Thoracic aorta (tissue), 2 donors: ENCODE measurements around the gene RBBP5. TPM values are rescaled to one million over a fixed set of nuclear protein-coding genes. Genes with fewer than 3 reads are reported as not detected.
A peak's percentile ranks its signal among the peaks of the same experiment; 100 is the strongest.

Experiments
- ATAC-seq: fragments of 150-250 bp; one replicate; pipeline ENCODE4 v1.8.0; 2017; ENCODE audit warnings: low read depth; ENCODE audit not compliant: insufficient number of reproducible peaks, low FRiP score
- DNase-seq: peaks from one replicate; pipeline ENCODE4 v3.0.0-alpha.2; 2020; ENCODE audit warnings: low spot score
- H3K27ac ChIP-seq, 2 donors: fragments of 200-600 bp; sonication (generic); 1 replicate in 1 of 2; 2 replicates in 1 of 2; pipeline ENCODE4 v1.5.1; 2016; ENCODE audit warnings: mild to moderate bottlenecking in 2 of 2, moderate library complexity in 2 of 2
- H3K27me3 ChIP-seq: fragments of 200-600 bp; sonication (generic); replicated peaks from 2 replicates; pipeline ENCODE4 v1.6.0; 2016; ENCODE audit warnings: mild to moderate bottlenecking; ENCODE audit not compliant: insufficient read depth
- H3K36me3 ChIP-seq: fragments of 200-600 bp; sonication (generic); one replicate; pipeline ENCODE4 v1.5.1; 2016
- H3K4me1 ChIP-seq, 2 donors: fragments of 200-600 bp; sonication (generic); 1 replicate in 1 of 2; 2 replicates in 1 of 2; pipeline versions ENCODE4 v1.5.1 to v1.6.0; 2016; ENCODE audit warnings: low read depth in 2 of 2, mild to moderate bottlenecking in 1 of 2; ENCODE audit not compliant: control insufficient read depth in 1 of 2
- H3K4me3 ChIP-seq: fragments of 200-600 bp; sonication (generic); 2 replicates; pipeline ENCODE4 v1.5.1; 2016; ENCODE audit warnings: mild to moderate bottlenecking
- H3K9me3 ChIP-seq: fragments of 200-600 bp; sonication (generic); 2 replicates; pipeline ENCODE4 v1.5.1; 2016
- total RNA-seq, 2 donors: library from RNA; depleted of rRNA; stranded (reverse); fragments of >200 nt; gene quantifications; one replicate each; pipeline versions ENCODE4 v1.1.0 to v1.2.3, GENCODE V29; 2016
- TF ChIP-seq, protein P1 (sequence below): fragments of 200-600 bp; sonication (generic); IDR thresholded peaks from one replicate; pipeline ENCODE4 v1.5.1; 2019; ENCODE audit warnings: antibody characterized with exemption

RBBP5 gene, protein sequence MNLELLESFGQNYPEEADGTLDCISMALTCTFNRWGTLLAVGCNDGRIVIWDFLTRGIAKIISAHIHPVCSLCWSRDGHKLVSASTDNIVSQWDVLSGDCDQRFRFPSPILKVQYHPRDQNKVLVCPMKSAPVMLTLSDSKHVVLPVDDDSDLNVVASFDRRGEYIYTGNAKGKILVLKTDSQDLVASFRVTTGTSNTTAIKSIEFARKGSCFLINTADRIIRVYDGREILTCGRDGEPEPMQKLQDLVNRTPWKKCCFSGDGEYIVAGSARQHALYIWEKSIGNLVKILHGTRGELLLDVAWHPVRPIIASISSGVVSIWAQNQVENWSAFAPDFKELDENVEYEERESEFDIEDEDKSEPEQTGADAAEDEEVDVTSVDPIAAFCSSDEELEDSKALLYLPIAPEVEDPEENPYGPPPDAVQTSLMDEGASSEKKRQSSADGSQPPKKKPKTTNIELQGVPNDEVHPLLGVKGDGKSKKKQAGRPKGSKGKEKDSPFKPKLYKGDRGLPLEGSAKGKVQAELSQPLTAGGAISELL
- total RNA-seq, result 10 to 100 TPM in 1 of 2 donors, 1 to 10 TPM in 1; 9.2 to 13.5 TPM

DNA sequence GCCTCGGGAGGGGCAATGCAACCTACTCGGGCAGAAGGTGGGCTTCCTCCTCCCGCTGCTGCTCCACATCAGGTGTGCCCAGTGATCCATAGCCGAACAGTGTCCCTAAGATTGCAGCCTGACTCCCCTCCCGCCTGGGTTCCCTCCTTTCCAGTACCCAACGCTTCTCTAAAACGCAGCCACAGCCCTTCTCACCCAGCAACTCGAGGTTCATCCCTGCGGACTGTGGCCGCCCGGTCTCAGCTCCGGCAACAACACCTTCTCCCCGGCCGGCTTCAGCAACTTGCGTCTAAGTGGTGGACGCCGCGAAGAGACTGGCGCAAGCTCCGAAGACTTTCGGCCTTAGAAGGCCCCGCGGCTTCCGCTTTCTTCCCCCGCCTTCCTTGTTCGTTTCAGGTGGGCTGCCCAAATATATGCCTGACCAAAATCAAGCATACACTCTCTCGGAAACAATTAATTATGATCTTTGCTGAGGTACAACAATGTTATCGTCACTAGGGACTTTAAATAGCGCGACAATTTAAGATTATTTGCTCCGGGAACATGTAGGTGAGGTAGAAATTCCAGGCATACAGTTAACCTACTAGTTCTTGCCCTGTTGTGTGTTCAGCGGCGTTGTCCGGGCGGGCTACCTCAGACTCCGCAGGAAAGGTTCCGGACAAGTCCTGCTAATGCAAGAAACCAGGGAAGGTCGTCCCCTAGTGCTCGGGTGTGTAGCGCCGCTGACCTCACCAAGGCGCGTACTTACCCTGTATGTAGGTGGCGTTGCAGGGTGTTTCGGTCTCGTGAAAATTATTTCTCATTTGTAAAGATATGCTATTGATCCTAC lies at the start of gene RBBP5:
TSS of gene RBBP5 (minus strand) at position 319 of the 829 bp plus-strand sequence. CDS start at position 214, 105 bp downstream.
- H3K4me1 ChIP-seq, result peaks cover 17 to 28% of the 10 kb centered on the region in 2 donors
- ATAC-seq (peak; percentile 90), DNase-seq (peak; percentile 72)
- H3K36me3 ChIP-seq, result no peaks in the 10 kb centered on the region
- H3K4me3 ChIP-seq, result peak within 1 kb of the TSS; percentile 97
- no peaks in the 10 kb centered on the region for H3K27me3 ChIP-seq
- TF ChIP-seq, protein P1, sequence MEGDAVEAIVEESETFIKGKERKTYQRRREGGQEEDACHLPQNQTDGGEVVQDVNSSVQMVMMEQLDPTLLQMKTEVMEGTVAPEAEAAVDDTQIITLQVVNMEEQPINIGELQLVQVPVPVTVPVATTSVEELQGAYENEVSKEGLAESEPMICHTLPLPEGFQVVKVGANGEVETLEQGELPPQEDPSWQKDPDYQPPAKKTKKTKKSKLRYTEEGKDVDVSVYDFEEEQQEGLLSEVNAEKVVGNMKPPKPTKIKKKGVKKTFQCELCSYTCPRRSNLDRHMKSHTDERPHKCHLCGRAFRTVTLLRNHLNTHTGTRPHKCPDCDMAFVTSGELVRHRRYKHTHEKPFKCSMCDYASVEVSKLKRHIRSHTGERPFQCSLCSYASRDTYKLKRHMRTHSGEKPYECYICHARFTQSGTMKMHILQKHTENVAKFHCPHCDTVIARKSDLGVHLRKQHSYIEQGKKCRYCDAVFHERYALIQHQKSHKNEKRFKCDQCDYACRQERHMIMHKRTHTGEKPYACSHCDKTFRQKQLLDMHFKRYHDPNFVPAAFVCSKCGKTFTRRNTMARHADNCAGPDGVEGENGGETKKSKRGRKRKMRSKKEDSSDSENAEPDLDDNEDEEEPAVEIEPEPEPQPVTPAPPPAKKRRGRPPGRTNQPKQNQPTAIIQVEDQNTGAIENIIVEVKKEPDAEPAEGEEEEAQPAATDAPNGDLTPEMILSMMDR, result peak; percentile 54
- H3K9me3 ChIP-seq, result no peaks in the 10 kb centered on the region
- H3K27ac ChIP-seq, result peak within 1 kb of the TSS; percentile 80 to 90

DNA sequence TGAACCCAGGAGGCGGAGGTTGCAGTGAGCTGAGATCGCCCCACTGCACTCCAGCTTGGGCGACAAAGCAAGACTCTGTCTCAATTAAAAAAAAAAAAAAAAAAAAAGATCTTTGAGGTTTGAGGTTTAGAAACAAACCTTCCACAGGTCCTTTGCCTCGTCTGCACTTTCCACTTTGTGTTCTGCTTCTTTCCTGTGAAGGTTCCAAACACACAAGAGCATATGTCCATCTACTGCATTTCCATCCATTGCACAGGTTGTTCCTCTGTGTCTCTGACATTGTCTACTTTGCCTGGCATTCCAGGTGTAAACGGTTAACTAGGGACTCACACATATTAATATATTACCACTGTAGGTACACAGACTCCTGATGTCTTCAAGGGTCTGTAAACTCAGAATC lies 49.6 kb upstream of the RBBP5 start:
- DNase-seq, result no peak
- no peak overlapping the region for H3K4me3 ChIP-seq
- no peaks in the 10 kb centered on the region for H3K9me3 ChIP-seq
- no peak for ATAC-seq
- H3K27me3 ChIP-seq, result no peaks in the 10 kb centered on the region
- peaks cover 13 to 20% of the 10 kb centered on the region in 2 donors for H3K4me1 ChIP-seq
- TF ChIP-seq, protein P1, result no peak
- H3K36me3 ChIP-seq, result peaks cover 6% of the 10 kb centered on the region
- H3K27ac ChIP-seq, result no peak overlapping the region

DNA sequence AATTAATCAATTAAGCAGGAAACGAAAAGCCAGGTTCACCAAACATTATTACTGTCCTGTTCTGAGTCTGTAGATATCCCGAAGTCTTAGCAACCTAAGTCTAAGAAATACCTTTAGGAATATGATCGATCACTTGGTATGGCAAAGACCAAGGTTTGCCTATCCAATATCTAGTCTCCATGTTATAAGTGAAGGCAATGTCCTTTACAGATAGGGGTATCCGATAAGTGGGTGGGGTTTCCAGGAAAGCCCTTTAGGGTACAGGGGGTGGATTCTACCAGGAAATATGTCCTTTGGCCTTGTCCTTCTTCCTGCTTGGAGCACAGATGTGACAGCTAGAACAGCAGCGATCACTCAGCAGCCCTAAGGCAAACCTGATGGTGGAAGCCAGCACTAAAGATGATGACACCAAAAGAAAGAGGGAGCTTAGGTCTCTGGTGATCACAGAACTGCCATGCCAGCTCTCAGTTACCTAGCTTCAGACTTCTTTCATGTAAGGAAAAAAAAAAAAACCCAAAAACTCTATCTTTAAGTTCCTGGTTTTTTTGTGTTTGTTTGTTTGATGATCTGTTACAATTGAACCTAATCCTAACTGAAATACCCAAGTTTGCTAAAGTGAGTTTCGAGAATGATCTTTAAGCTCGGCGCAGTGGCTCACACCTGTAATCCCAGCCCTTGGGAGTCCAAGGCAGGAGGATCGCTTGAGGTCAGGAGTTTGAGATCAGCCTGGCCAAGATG lies 48.9 kb upstream of the RBBP5 start:
- TF ChIP-seq, protein P1, result no peak
- peaks cover 6% of the 10 kb centered on the region for H3K36me3 ChIP-seq
- no peak overlapping the region for H3K27ac ChIP-seq

DNA sequence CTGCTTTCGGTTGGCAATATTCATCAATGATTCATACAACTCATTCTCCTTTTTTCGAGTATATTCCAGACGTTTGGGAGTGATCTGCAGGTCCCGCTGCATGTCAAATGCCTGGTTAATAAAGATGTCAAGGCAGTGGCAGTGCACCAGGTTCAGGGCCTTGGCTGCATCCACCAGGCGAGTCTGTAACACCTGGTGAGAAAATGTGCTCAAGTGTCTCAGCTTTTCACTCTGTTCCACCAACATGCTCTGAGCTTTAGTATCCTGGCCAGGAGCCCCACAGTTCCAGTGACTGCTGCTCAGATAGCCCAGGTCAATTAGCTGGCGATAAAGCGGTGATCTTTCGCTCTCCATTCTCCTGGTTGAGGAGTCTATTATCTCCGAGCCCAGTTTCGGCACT lies 47.5 kb upstream of the RBBP5 start:
- H3K27me3 ChIP-seq, result no peaks in the 10 kb centered on the region
- TF ChIP-seq, protein P1, result no peak
- H3K4me3 ChIP-seq, result no peak overlapping the region
- no peaks in the 10 kb centered on the region for H3K9me3 ChIP-seq
- peaks cover 4 to 7% of the 10 kb centered on the region in 2 donors for H3K4me1 ChIP-seq
- H3K27ac ChIP-seq, result no peak overlapping the region
- DNase-seq, result no peak
- H3K36me3 ChIP-seq, result peaks cover 6% of the 10 kb centered on the region
- ATAC-seq, result no peak

More for the DNA sequence above, 48.9 kb upstream of the RBBP5 start:
- ATAC-seq, result no peak
- Histone ChIP-seq H3K4me3 (no peak overlapping the region), H3K9me3 (no peaks in the 10 kb centered on the region), H3K27me3 (no peaks in the 10 kb centered on the region), H3K4me1 (peaks cover 12 to 16% of the 10 kb centered on the region in 2 donors)
- no peak for DNase-seq
